OCI-LY1 (cell line): Measurements from ENCODE around the gene FUOM.

Experiments
- CTCF ChIP-seq: fragments of 200-600 bp; sonication (generic), shearing (Covaris generic); IDR thresholded peaks from 2 replicates; pipeline ENCODE4 v1.5.1; 2017; ENCODE audit warnings: mild to moderate bottlenecking, antibody characterized with exemption, low read length, moderate library complexity, mixed read lengths
- EZH2 ChIP-seq: fragments of 200-600 bp; sonication (generic), shearing (Covaris generic); IDR thresholded peaks from 2 replicates; pipeline ENCODE4 v1.8.0; 2017; ENCODE audit warnings: borderline replicate concordance, mixed run types, mild to moderate bottlenecking, antibody characterized with exemption, low read length, moderate library complexity, mixed read lengths

GRCh38 chr10:133397938-133398337 is 40.1 kb upstream of the FUOM start:
- TF ChIP-seq CTCF, result no peak
- TF ChIP-seq EZH2, result no peak
